ENCODE data around the gene SLIT1. TPM values are rescaled to one million over a fixed set of nuclear protein-coding genes. Genes with fewer than 3 reads are reported as not detected.

Gene SLIT1
- total RNA-seq, 1 donor from 2014 or later: 0.49 TPM

DNA sequence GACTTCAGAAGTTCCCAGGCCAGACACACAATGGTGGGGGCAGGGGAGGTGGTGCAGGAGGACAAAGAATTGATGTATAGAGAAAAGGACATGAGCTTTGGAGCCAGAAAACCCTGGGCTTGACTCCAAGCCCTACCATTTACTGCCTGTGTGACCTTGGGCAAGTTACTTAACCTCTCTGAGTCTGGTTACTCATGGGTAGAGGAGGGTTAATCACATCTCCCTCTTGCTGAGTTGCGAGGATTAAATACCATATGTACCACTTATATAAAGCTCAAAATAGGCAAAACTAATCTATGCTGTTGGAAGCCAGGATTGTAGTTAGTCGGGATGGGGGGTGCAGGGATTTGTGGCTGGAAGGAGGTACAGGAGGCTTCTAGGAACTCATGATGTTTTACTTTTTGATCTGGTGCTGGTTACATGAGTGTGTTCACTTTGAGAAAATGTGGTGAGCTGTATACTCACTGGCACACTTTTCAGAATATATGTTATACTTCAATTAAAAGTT lies 106.8 kb downstream of the SLIT1 start:
- TF ChIP-seq POLR2A (IDR thresholded peaks at IDR 0.05) (no peak), POLR2AphosphoS5 (IDR thresholded peaks at IDR 0.05; ENCODE audit: insufficient read depth in 1 of 2, low read depth in 1 of 2) (no peak)
- TF ChIP-seq, protein P1, sequence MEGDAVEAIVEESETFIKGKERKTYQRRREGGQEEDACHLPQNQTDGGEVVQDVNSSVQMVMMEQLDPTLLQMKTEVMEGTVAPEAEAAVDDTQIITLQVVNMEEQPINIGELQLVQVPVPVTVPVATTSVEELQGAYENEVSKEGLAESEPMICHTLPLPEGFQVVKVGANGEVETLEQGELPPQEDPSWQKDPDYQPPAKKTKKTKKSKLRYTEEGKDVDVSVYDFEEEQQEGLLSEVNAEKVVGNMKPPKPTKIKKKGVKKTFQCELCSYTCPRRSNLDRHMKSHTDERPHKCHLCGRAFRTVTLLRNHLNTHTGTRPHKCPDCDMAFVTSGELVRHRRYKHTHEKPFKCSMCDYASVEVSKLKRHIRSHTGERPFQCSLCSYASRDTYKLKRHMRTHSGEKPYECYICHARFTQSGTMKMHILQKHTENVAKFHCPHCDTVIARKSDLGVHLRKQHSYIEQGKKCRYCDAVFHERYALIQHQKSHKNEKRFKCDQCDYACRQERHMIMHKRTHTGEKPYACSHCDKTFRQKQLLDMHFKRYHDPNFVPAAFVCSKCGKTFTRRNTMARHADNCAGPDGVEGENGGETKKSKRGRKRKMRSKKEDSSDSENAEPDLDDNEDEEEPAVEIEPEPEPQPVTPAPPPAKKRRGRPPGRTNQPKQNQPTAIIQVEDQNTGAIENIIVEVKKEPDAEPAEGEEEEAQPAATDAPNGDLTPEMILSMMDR (IDR thresholded peaks at IDR 0.05): no peak
- H3K27me3 ChIP-seq: no peaks in the 10 kb centered on the region

DNA sequence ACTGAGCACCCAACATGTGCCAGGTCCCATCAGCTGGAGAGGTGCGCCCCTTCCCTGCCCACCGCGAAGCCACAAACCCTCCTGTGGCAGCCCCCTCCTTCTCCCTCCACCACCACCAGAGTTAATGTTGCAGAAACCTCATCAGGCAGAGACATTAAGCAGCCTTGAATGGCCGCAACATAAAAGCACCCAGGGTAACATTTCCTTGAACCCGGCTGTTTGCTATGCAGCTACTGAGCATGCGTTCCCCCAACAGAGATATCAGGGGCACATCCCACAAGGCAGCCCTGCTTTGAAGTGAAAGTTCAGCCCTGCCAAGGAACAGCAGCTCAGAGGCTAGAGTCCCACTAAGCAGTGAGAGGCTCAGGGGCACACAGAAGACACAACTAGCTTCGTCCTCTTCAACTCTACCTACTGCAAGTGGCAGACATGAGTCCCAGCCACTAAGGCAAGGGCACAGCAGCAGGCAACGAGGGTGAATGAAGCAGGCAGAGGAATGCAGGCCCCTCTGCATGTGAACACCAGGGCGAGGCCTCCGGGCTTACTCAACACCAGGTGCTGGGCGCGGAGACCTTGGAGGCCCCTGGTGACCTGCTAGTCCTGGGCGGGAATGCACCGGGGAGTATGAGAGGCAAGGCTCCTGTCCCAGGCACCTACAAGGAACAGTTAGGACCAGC lies 107.4 kb downstream of the SLIT1 start:
- no peak overlapping the region for H3K27ac ChIP-seq
- no peaks in the 10 kb centered on the region for H3K9me3 ChIP-seq
- TF ChIP-seq POLR2A (IDR thresholded peaks at IDR 0.05) (no peak), POLR2AphosphoS5 (IDR thresholded peaks at IDR 0.05; ENCODE audit: insufficient read depth in 1 of 2, low read depth in 1 of 2) (no peak)
- TF ChIP-seq, protein P1 (IDR thresholded peaks at IDR 0.05): no peak
- intact Hi-C loops (cut with DNase I): no loop called here
- H3K27me3 ChIP-seq: no peaks in the 10 kb centered on the region
- H3K36me3 ChIP-seq: no peaks in the 10 kb centered on the region
- H3K4me3 ChIP-seq: no peak overlapping the region
- DNase-seq (ENCODE audit: extremely low spot score in 2 of 2): no peak
- no peaks in the 10 kb centered on the region for H3K4me1 ChIP-seq

More for the DNA sequence above, 106.8 kb downstream of the SLIT1 start:
- Histone ChIP-seq H3K27ac (no peak overlapping the region), H3K4me1 (no peaks in the 10 kb centered on the region), H3K9me3 (no peaks in the 10 kb centered on the region), H3K36me3 (no peaks in the 10 kb centered on the region), H3K4me3 (no peak overlapping the region)
- DNase-seq (ENCODE audit: extremely low spot score in 2 of 2): no peak
- intact Hi-C loops (cut with DNase I): no loop called here

GRCh38 chr10:97076781-97077180 lies 109.0 kb downstream of the SLIT1 start:
- H3K27me3 ChIP-seq: no peaks in the 10 kb centered on the region
- intact Hi-C loops (cut with DNase I): no loop called here

GRCh38 chr10:97075961-97076525 lies 109.7 kb downstream of the SLIT1 start:
- no peaks in the 10 kb centered on the region for H3K36me3 ChIP-seq
- no peaks in the 10 kb centered on the region for H3K9me3 ChIP-seq
- no peak overlapping the region for H3K4me3 ChIP-seq
- H3K27ac ChIP-seq: no peak overlapping the region
- DNase-seq (ENCODE audit: extremely low spot score in 2 of 2): no peak
- no peak for TF ChIP-seq POLR2AphosphoS5 (IDR thresholded peaks at IDR 0.05; ENCODE audit: insufficient read depth in 1 of 2, low read depth in 1 of 2)
- TF ChIP-seq, protein P1 (IDR thresholded peaks at IDR 0.05): no peak
- TF ChIP-seq POLR2A (IDR thresholded peaks at IDR 0.05): no peak
- H3K4me1 ChIP-seq: no peaks in the 10 kb centered on the region
- H3K27me3 ChIP-seq: no peaks in the 10 kb centered on the region
- intact Hi-C loops (cut with DNase I): no loop called here

More at GRCh38 chr10:97076781-97077180, 109.0 kb downstream of the SLIT1 start:
- no peaks in the 10 kb centered on the region for H3K4me1 ChIP-seq
- H3K27ac ChIP-seq: no peak overlapping the region
- no peak for DNase-seq (ENCODE audit: extremely low spot score in 2 of 2)
- no peaks in the 10 kb centered on the region for H3K9me3 ChIP-seq
- no peaks in the 10 kb centered on the region for H3K36me3 ChIP-seq
- no peak overlapping the region for H3K4me3 ChIP-seq
- TF ChIP-seq POLR2A (IDR thresholded peaks at IDR 0.05): no peak
- no peak for TF ChIP-seq POLR2AphosphoS5 (IDR thresholded peaks at IDR 0.05; ENCODE audit: insufficient read depth in 1 of 2, low read depth in 1 of 2)
- TF ChIP-seq, protein P1 (IDR thresholded peaks at IDR 0.05): no peak

DNA sequence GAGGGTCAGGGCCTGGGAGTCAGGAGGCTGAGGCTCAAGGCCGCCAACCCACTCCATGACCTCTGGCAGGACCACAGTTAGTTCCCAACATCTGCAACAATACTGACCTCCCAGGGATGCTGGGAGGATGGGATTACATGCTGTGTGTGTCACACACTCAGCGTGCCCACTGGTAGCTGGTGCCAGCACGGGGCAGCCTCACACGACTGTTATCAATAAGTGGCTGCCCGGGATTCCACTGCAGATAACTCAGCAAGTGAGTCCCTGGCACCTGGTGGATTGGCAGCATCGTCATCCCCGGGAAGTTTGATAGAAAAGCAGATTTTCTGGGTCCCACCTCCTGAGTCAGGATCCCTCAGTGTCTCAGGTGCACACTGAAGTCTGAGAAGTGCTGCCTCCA lies 110.3 kb downstream of the SLIT1 start:
- DNase-seq (ENCODE audit: extremely low spot score in 2 of 2): no peak
- no peaks in the 10 kb centered on the region for H3K9me3 ChIP-seq
- H3K27me3 ChIP-seq: no peaks in the 10 kb centered on the region
- H3K4me3 ChIP-seq: no peak overlapping the region
- no peaks in the 10 kb centered on the region for H3K36me3 ChIP-seq
- intact Hi-C loops (cut with DNase I): no loop called here
- TF ChIP-seq, protein P1 (IDR thresholded peaks at IDR 0.05): no peak
- TF ChIP-seq POLR2AphosphoS5 (IDR thresholded peaks at IDR 0.05; ENCODE audit: insufficient read depth in 1 of 2, low read depth in 1 of 2): no peak
- TF ChIP-seq POLR2A (IDR thresholded peaks at IDR 0.05): no peak
- H3K4me1 ChIP-seq: no peaks in the 10 kb centered on the region
- H3K27ac ChIP-seq: no peak overlapping the region
